ENCODE data around the gene SLX4IP.
A peak's percentile ranks its signal among the peaks of the same experiment; 100 is the strongest.

Gene SLX4IP

GRCh38 chr20:10553326-10553984, 118.3 kb downstream of the SLX4IP start:
- TF ChIP-seq CTCF (IDR thresholded peaks at IDR 0.05; ENCODE audit: insufficient read depth, low read length) = peak; percentile 65
- TF ChIP-seq, protein P1, sequence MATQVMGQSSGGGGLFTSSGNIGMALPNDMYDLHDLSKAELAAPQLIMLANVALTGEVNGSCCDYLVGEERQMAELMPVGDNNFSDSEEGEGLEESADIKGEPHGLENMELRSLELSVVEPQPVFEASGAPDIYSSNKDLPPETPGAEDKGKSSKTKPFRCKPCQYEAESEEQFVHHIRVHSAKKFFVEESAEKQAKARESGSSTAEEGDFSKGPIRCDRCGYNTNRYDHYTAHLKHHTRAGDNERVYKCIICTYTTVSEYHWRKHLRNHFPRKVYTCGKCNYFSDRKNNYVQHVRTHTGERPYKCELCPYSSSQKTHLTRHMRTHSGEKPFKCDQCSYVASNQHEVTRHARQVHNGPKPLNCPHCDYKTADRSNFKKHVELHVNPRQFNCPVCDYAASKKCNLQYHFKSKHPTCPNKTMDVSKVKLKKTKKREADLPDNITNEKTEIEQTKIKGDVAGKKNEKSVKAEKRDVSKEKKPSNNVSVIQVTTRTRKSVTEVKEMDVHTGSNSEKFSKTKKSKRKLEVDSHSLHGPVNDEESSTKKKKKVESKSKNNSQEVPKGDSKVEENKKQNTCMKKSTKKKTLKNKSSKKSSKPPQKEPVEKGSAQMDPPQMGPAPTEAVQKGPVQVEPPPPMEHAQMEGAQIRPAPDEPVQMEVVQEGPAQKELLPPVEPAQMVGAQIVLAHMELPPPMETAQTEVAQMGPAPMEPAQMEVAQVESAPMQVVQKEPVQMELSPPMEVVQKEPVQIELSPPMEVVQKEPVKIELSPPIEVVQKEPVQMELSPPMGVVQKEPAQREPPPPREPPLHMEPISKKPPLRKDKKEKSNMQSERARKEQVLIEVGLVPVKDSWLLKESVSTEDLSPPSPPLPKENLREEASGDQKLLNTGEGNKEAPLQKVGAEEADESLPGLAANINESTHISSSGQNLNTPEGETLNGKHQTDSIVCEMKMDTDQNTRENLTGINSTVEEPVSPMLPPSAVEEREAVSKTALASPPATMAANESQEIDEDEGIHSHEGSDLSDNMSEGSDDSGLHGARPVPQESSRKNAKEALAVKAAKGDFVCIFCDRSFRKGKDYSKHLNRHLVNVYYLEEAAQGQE (IDR thresholded peaks at IDR 0.05; ENCODE audit: insufficient replicate concordance, low read depth) = no peak
- Histone ChIP-seq H3K27ac (replicated peaks) (0 out of 2 replicates have a peak overlapping the region, but pooled peaks have one; percentile 0), H3K4me3 (replicated peaks; ENCODE audit: insufficient read depth, low read length) (no peak overlapping the region), H3K27me3 (ENCODE audit: insufficient read depth, poor library complexity, severe bottlenecking) (no peaks in the 10 kb centered on the region)
- DNase-seq (ENCODE audit: low read depth in 1 of 2, low spot score in 1 of 2) = peak in 1 of 2 experiments; percentile 75

DNA sequence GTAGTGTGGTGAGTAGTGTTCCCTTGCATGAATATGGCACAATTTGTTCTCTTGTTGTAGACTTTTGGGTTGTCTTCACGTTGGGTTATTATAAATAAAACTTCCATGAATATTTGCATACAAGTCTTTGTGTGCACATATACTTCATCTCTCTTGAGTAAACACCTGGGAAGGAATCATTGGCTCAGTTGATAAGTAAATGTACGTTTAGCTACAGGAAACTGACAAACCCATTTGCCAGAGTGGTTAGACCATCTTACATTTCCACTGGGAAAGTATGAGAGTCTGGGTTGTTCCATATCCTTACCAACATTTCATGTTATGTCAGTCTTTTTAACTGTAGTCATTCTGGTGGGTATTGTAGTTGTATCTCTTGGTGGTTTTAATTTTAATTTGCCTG, 119.2 kb downstream of the SLX4IP start:
- DNase-seq (ENCODE audit: low read depth in 1 of 2, low spot score in 1 of 2) = no peak
- no peak for TF ChIP-seq POLR2AphosphoS5 (IDR thresholded peaks at IDR 0.05; ENCODE audit: low read depth)
- H3K4me3 ChIP-seq (replicated peaks; ENCODE audit: insufficient read depth, low read length) = no peak overlapping the region
- H3K27ac ChIP-seq (replicated peaks) = no peak overlapping the region
- no peaks in the 10 kb centered on the region for H3K27me3 ChIP-seq (ENCODE audit: insufficient read depth, poor library complexity, severe bottlenecking)

DNA sequence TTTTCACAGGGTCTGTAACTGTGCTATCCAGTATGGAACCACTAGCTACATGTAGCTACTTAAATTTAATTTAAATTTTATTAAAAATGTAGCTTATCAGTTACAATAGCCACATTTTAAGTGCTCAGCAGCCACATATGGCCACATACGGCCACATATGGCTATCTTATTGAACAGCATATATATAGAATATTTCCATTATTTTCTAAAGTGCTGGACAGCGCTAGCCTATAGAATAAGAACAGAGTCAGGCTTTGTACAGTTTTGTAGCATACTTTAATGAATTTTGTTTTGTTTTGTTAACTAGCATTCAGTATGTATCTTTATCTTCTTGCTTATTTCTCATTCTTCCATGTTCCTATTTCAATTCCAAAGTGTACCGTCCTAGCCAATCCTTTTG, 120.3 kb downstream of the SLX4IP start:
- Histone ChIP-seq H3K27me3 (ENCODE audit: insufficient read depth, poor library complexity, severe bottlenecking) (no peaks in the 10 kb centered on the region), H3K4me3 (replicated peaks; ENCODE audit: insufficient read depth, low read length) (no peak overlapping the region), H3K27ac (replicated peaks) (no peak overlapping the region)
- no peak for DNase-seq (ENCODE audit: low read depth in 1 of 2, low spot score in 1 of 2)
- TF ChIP-seq, protein P1 (IDR thresholded peaks at IDR 0.05; ENCODE audit: insufficient replicate concordance, low read depth) = peak; percentile 80
- TF ChIP-seq POLR2AphosphoS5 (IDR thresholded peaks at IDR 0.05; ENCODE audit: low read depth) = no peak
- no peak for TF ChIP-seq CTCF (IDR thresholded peaks at IDR 0.05; ENCODE audit: insufficient read depth, low read length)

DNA sequence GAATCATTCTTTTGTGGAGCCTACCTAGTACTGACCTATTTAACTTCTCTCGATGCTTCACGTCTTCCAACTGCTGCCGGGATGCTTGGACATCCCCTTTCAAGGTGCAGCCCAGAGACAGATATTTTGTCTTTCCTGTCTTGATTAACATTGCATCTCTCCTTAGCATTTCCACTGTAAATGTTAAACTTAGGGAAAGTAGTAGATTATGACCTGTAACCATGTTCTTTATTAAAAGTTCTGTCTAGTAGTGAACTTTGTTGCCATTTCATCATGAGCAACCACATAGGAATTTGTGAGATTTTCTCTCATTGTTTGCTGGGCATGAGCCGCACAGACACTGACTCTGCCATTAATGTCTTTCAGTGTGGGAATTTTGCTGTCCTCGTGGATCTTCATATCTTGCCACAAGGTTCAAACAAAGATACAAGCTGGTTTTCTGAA, 120.8 kb downstream of the SLX4IP start:
- Histone ChIP-seq H3K27ac (replicated peaks) (no peak overlapping the region), H3K4me3 (replicated peaks; ENCODE audit: insufficient read depth, low read length) (no peak overlapping the region), H3K27me3 (ENCODE audit: insufficient read depth, poor library complexity, severe bottlenecking) (no peaks in the 10 kb centered on the region)
- no peak for TF ChIP-seq POLR2AphosphoS5 (IDR thresholded peaks at IDR 0.05; ENCODE audit: low read depth)
- no peak for TF ChIP-seq SPI1 (IDR thresholded peaks at IDR 0.05; ENCODE audit: borderline replicate concordance, low read depth)
- no peak for TF ChIP-seq GABPA (IDR thresholded peaks at IDR 0.05; ENCODE audit: low read depth)
- TF ChIP-seq, protein P1 (IDR thresholded peaks at IDR 0.05; ENCODE audit: insufficient replicate concordance, low read depth) = no peak
- no peak for TF ChIP-seq CTCF (IDR thresholded peaks at IDR 0.05; ENCODE audit: insufficient read depth, low read length)
- DNase-seq (ENCODE audit: low read depth in 1 of 2, low spot score in 1 of 2) = no peak
